Measurements from ENCODE around the gene KIRREL2. TPM values are rescaled to one million over a fixed set of nuclear protein-coding genes. Genes with fewer than 3 reads are reported as not detected.
"Not testable (repeated sequence)": the region's sequence is repeated elsewhere in the genome, so short reads cannot be mapped to it uniquely, and the experiment has no call there.

Gene KIRREL2
- total RNA-seq, 1 donor from 2014 or later, result 0.12 TPM

DNA sequence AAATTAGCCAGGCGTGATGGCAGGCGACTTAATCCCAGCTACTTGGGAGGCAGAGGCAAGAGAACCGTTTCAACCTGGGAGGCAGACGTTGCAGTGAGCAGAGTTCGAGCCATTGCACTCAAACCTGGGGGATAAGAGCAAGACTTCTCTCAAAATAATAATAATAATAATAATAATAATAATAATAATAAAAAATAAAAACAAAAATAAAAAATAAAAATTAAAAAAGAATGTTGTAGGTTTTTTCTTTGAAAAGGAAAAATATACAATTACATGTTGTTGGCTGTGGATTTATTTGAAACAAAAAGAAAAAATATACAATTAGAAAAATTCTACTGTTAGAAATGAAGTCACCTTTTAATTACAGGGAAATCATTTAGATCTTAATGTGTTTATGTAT is 32.6 kb upstream of the KIRREL2 start:
- intact Hi-C loops (cut with DNase I), result no loop called here
- no peaks in the 10 kb centered on the region for H3K36me3 ChIP-seq

GRCh38 chr19:35828692-35829301 is 27.9 kb upstream of the KIRREL2 start:
- no peak for TF ChIP-seq CTCF (IDR thresholded peaks at IDR 0.05)
- no peaks in the 10 kb centered on the region for H3K36me3 ChIP-seq
- intact Hi-C loops (cut with DNase I), result no loop called here
- no peak overlapping the region for H3K4me3 ChIP-seq
- H3K4me1 ChIP-seq, result no peaks in the 10 kb centered on the region
- peaks cover 8% of the 10 kb centered on the region for H3K27me3 ChIP-seq (ENCODE audit: low read depth)
- no peaks in the 10 kb centered on the region for H3K9me3 ChIP-seq
- ATAC-seq (peak; percentile 52 to 57), DNase-seq (no peak)
- H3K27ac ChIP-seq, result no peak overlapping the region

More for the DNA sequence above, 32.6 kb upstream of the KIRREL2 start:
- Histone ChIP-seq H3K27me3 (ENCODE audit: low read depth) (peaks cover 18% of the 10 kb centered on the region), H3K27ac (no peak overlapping the region), H3K4me3 (no peak overlapping the region), H3K9me3 (no peaks in the 10 kb centered on the region), H3K4me1 (no peaks in the 10 kb centered on the region)
- TF ChIP-seq CTCF (IDR thresholded peaks at IDR 0.05), result no peak
- DNase-seq (no peak), ATAC-seq (no peak)

DNA sequence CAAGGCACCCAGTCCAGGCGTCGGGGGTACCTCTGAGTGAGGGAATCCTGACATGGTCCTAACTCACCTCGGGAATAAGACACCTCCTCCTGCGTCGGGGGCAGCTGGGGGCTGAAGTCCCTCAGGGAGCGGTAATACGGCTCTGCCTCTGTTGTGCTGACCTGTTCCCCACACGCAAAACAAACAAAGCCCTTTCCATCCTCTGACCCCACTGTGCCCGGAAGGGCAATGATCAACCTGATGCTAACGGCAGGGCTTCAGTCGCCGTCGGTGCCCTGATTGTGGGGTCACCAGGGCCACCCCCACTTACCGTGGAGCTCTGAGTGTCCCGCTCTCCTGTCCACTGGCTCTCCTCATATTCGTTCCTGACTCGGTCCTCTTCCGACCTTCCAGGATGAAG is 25.7 kb upstream of the KIRREL2 start:
- no peak for TF ChIP-seq CTCF (IDR thresholded peaks at IDR 0.05)
- Histone ChIP-seq H3K9me3 (no peaks in the 10 kb centered on the region), H3K4me1 (no peaks in the 10 kb centered on the region), H3K36me3 (no peaks in the 10 kb centered on the region), H3K4me3 (no peak overlapping the region), H3K27ac (no peak overlapping the region), H3K27me3 (ENCODE audit: low read depth) (peaks cover 7% of the 10 kb centered on the region)
- no peak for DNase-seq
- ATAC-seq, result no peak
- intact Hi-C loops (cut with DNase I), result no loop called here

- Histone ChIP-seq H3K27ac (no peak overlapping the region), H3K4me3 (no peak overlapping the region), H3K9me3 (no peaks in the 10 kb centered on the region), H3K4me1 (no peaks in the 10 kb centered on the region), H3K36me3 (no peaks in the 10 kb centered on the region), H3K27me3 (ENCODE audit: low read depth) (peaks cover 7% of the 10 kb centered on the region)
- ATAC-seq (no peak), DNase-seq (no peak)
- no peak for TF ChIP-seq CTCF (IDR thresholded peaks at IDR 0.05)
- intact Hi-C loops (cut with DNase I), result no loop called here
Measured at GRCh38 chr19:35832054-35832453, 24.7 kb upstream of the KIRREL2 start.

- H3K27me3 ChIP-seq (ENCODE audit: low read depth), result peaks cover 7% of the 10 kb centered on the region
- ATAC-seq, result no peak
Measured at GRCh38 chr19:35833972-35834371, 22.7 kb upstream of the KIRREL2 start.

GRCh38 chr19:35836096-35836495 is 20.6 kb upstream of the KIRREL2 start:
- H3K9me3 ChIP-seq; H3K4me1 ChIP-seq; DNase-seq; ATAC-seq; H3K27ac ChIP-seq; H3K36me3 ChIP-seq; H3K27me3 ChIP-seq (ENCODE audit: low read depth); H3K4me3 ChIP-seq; intact Hi-C loops (cut with DNase I): not testable (repeated sequence)

More at GRCh38 chr19:35833972-35834371, 22.7 kb upstream of the KIRREL2 start:
- Histone ChIP-seq H3K4me3 (no peak overlapping the region), H3K27ac (no peak overlapping the region), H3K9me3 (no peaks in the 10 kb centered on the region), H3K36me3 (no peaks in the 10 kb centered on the region), H3K4me1 (no peaks in the 10 kb centered on the region)
- intact Hi-C loops (cut with DNase I), result no loop called here
- TF ChIP-seq CTCF (IDR thresholded peaks at IDR 0.05), result no peak
- DNase-seq, result no peak

Measured in lower lobe of right lung (tissue), 2 donors.